ENCODE data around the gene EXOC2.

The EXOC2 gene

DNA sequence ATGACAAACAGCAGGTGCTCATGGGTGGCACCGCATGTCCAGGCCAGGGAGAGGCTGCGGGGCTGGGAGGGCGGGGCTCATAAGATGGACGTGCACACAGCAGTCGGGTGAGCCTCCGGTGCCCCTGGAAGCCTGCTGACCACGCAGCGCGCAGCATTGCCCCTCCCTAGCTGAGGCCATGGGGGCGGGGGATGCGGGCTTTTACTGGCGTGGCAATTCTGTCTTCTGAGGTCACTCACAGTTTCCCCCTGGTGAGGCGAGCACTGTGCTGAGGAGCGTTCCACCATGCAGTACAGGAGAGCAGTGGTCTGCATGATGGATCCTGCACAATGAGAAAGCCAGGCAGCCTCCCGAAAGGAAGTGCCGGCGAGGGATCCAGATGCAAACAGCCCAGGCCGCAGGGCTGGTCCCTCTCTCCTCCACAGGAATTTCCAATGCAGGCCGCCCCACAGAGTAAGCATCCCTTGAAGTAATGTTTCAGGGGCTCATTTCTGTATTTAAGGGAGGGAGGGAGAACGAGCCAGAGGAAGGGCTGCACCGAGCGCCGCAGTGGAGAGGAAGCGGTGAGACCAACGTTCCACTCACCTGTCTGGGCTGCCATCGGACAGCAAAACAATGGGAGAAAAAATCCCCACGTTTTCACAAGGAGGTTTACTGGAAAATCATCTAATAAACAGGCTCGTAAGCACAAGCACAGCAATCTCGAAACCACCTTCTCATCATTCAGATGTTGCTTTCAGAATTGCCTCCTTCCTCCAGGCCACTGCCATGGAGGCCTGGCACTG is 245.4 kb downstream of the EXOC2 start:
- H3K27ac ChIP-seq, result no peak overlapping the region
- no peak for TF ChIP-seq ZFX (IDR thresholded peaks at IDR 0.05)
- TF ChIP-seq, protein P1, sequence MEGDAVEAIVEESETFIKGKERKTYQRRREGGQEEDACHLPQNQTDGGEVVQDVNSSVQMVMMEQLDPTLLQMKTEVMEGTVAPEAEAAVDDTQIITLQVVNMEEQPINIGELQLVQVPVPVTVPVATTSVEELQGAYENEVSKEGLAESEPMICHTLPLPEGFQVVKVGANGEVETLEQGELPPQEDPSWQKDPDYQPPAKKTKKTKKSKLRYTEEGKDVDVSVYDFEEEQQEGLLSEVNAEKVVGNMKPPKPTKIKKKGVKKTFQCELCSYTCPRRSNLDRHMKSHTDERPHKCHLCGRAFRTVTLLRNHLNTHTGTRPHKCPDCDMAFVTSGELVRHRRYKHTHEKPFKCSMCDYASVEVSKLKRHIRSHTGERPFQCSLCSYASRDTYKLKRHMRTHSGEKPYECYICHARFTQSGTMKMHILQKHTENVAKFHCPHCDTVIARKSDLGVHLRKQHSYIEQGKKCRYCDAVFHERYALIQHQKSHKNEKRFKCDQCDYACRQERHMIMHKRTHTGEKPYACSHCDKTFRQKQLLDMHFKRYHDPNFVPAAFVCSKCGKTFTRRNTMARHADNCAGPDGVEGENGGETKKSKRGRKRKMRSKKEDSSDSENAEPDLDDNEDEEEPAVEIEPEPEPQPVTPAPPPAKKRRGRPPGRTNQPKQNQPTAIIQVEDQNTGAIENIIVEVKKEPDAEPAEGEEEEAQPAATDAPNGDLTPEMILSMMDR (conservative IDR thresholded peaks at IDR 0.05), result no peak

DNA sequence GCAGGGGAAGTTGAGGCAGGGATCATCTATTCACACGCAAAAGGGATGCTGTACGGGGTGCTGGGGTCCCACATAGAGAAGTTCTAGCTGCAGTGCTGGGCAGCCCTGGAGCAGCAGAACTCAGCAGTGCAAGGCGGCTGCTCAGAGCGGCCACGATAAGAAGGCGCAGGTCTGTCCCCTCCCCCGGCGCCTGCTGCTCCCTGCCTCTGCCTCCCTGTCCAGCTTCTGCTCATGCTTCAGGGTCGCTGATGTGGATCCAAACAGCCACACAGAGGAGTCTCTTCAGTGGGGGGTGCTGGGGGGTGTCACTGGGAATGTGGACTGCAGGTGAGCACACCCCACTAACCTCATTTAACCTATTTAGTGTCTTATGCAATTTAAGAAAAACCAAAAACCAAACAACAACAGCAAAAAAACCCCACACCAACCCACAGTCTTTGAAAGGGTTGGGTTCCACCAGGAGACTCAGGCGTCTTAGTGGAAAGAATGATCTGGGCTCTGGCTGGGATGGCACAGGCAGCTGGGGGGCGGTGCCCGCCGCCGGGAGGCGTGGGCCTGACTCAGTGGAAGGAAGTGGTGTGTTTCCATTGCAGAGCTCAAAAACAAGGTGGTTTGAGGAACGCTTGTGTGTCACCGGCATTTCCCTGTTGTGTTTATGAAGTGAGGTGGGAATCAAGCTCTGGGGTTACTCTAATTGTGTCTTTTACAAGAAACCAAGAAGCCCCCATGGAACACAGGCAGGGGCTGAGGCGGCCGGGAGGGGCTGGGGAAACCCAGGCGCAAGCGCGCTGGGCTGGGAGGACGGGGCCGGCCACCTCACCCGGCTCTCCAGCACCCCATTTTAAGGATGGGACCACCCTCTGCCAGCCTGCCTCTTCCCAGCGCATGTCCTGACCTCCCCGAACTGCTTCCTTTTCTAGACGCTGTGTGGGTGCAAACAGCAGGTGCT is 246.2 kb downstream of the EXOC2 start:
- no peak overlapping the region for H3K27ac ChIP-seq
- TF ChIP-seq, protein P1 (conservative IDR thresholded peaks at IDR 0.05), result no peak
- TF ChIP-seq ZFX (IDR thresholded peaks at IDR 0.05), result no peak

DNA sequence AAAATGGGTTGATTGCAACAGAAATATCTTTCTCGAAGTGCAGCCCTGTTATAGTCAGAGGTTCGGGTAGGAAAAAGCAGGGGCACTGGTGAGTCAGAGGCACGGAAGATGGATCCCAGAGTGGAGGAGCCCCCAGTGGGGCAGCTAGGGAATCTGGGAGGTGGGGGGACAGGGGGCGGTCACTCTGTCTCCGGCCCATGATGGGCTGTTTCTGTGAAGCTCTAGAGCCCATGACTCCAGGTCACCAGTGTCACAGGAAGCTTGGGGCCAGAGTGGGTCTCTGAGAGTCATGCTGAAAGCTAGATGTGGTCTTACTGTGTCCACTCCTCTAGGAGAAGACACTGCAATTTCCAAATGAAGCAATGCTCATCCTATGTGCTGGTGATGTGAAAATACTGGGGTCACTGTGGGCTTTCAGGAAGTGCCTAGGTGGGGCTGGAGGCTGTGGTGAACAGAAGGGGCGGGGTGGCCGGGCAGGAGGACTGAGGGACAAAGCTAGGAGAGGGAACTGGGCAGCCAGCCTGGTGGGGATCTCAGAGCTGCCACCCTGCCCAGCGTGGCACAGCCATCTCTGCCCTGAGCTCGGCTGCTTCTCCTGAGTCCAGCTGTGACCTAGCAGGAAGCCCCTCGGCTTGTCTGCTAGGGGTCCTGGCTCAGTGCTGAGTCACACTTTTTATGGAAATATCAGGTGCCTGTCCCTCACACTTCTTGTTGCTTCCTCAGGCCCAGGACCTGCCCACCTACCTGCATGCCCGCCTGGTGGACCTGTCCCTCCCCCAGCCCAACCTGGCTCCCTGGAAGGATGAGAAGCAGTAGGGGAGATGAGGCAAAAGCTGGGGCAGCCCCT is 247.1 kb downstream of the EXOC2 start:
- no peak overlapping the region for H3K27ac ChIP-seq
- TF ChIP-seq, protein P1 (conservative IDR thresholded peaks at IDR 0.05), result no peak
- no peak for TF ChIP-seq ZFX (IDR thresholded peaks at IDR 0.05)

DNA sequence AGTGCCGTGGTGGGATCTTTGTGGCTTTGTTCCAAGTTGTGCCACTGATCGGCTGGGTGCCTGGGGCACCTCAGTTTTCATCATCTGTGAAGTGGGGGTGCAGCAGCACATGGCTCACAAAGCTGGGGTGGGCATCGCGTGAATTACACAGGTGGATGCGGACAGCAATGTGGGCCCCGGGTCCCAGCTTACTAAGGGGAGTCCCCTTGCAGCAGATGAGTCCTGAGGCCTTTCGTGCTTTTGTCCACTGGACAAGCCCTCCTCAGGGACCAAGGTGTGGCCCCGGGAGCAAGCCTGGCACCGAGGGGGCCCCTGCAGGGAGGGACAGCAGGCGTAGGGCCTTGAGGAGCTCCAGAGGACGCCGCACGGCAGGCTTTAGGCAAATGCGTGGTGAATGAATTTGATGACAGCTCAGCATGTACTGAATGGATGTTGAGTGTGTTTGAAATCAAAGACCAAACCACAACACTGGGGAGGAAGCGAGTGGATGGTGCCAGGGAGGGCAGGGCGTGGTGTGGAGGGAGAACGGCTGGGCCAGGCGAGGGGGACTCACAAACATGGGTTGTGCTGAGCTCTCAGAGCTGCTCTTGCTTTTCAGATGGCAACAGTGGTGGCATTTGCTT is 248.2 kb downstream of the EXOC2 start:
- no peak for TF ChIP-seq ZFX (IDR thresholded peaks at IDR 0.05)
- TF ChIP-seq, protein P1 (conservative IDR thresholded peaks at IDR 0.05), result no peak
- no peak overlapping the region for H3K27ac ChIP-seq

DNA sequence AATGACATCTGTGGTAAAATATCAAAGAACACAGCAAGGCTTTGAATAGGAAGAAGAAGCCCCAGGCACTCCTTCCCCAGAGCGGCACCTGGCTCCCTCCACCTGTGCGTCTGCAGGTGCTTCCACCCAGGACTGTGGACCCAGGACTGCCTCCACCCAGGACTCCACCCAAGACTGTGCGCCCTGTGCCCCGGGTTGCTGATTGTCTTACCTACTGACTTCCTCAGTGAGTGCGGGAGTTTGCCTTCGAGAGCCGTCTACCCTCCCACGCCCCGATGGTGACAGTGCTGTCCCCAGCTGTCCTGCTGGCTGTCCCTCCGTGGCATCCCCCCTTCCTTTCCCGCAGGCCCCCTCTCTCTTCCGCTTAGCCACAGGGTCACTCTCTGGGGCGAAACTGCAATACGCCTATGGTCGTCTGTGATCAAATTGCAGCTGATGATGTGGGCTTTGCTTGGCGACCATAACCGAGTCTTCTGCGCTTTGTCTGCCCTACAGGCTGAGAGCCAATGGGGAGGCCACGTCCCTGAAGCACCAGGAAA is 249.2 kb downstream of the EXOC2 start:
- TF ChIP-seq, protein P1 (conservative IDR thresholded peaks at IDR 0.05), result no peak
- no peak for TF ChIP-seq ZFX (IDR thresholded peaks at IDR 0.05)

DNA sequence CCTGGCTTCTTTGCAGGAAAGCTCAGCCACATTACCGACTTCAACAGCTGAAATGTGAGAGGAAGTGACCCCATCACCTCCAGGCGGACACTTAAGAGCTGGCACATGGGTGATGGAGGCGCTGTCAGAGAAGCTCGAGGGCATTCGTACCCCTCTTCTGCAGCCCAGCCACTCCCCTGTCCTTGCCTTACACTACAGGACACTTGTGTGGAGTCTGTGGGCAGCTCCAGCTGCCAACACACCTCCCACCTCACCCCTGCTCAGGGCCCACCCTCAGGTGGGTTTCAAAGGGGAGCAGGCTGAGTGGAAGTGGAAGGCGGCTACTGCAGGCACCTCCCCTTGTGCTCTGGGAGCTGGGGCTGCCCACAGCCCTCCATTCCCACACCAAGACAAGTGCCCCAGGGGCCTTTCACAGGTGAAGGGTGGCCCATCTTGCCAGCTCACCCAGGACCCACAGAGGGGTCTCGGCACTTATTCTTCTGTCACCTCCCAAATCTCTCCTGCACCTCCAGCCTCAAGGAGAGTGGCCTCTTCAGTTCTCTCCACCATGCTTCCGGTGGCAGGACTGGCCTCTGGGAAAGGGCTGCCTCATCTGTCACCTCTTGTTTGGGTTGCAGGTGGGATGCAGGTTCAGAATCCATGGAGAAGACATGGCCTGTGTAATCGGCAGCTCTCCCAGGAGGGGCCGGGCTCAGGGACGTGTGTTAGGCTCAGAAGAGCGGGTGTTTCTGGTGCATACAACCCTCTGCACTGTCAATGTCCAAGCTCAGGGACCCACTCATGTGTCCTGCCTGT is 251.6 kb downstream of the EXOC2 start:
- TF ChIP-seq, protein P1 (conservative IDR thresholded peaks at IDR 0.05), result no peak
- TF ChIP-seq ZFX (IDR thresholded peaks at IDR 0.05), result no peak
- no peak overlapping the region for H3K27ac ChIP-seq

More for the DNA sequence above, 249.2 kb downstream of the EXOC2 start:
- H3K27ac ChIP-seq, result no peak overlapping the region

Data from C4-2B (cell line).